Hematopoietic multipotent progenitor cell treated with erythropoietin and hydrocortisone succinate and interleukin-3 and kit ligand, for 17 days (in vitro differentiated cells): ENCODE measurements around the gene CFAP91.
"Not testable (repeated sequence)": the region's sequence is repeated elsewhere in the genome, so short reads cannot be mapped to it uniquely, and the experiment has no call there.

Source experiments
- DNase-seq: peaks from one replicate; pipeline ENCODE4 v3.0.0-alpha.2; 2015; ENCODE audit warnings: low spot score

CFAP91 gene

DNA sequence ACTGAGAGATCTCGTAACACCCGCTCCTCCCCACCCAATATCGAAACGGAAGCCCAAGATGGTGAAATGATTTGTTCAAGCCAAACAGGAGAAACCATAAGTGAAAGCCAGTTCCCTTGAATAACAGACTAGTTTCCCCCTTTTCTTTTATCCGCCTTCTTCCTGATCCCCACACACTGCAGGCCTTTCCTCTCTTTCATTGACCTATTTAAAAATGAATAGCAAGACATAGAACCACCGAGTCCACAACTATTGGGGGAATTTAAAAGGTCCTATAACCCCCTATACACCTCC lies 25.2 kb upstream of the CFAP91 start:
- no peak for DNase-seq

DNA sequence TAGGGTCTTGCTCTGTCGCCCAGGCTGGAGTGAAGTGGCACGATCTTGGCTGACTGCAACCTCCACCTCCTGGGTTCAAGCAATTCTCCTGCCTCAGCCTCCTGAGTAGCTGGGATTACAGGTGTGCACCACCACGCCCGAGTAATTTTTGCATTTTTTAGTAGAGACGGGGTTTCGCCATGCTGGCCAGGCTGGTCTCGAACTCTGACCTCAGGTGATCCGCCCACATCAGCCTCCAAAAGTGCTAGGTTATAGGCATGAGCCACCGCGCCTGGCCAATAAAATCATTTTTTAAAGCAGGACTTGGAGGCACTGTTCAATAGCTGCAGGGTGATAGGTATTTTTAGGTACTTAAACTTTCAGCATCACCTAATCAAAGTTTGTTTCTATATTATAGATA lies 24.6 kb upstream of the CFAP91 start:
- DNase-seq, result not testable (repeated sequence)

DNA sequence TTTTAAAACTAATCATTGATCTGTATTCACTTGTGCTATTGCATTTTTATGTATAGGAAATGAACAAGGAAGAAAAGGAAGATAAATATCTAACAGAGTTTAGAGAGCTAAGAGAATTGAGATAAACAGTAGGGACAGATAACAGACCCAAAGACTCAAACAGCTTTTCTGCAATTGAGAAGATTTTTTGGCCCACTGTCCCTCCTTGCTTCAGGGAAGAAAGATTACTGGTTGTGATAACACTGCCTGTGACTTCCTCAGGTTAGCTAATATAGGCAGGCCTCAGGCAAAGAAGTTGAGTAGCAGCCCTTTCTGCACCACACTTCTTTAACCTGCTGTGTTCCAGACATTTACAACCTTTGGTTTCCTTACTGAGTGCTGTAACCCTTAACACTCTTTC lies 22.9 kb upstream of the CFAP91 start:
- no peak for DNase-seq

DNA sequence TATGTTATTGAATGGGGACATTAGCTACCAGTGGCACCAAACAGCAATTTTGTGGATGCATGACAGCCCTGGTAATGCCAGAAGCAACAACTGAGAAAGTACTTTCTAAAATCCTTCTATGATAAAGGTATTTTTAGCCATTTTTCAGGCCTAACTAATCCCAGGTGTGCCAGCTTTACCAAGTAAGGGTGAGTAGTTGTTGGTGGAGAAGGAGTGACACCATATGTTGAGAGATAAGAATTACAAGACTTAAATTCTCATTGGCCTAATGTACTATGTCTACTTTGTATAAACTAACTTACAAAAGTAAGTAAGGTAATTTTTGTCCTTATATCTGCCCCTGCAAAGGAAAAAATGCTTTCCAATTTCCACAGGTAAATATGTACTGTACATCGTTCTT lies 21.5 kb upstream of the CFAP91 start:
- DNase-seq, result peak; percentile 38

DNA sequence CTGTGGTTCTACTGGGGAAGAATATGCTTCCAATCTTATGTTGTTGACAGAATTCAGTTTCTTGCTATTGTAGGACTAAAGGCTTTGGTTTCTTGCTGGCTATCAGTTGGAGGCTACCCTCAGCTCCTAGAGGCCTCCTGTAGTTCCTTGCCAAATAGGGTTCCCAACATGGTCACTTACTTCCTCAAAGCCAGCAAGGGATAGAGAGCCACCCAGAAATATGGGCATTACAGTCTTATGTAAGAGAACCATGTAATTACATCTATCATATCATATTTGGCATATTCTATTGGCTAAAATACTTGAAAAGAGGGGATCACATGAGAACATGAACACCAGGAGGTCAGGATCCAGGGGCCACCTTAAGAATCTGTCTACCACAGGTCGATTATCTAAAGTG lies 19.4 kb upstream of the CFAP91 start:
- DNase-seq, result no peak

DNA sequence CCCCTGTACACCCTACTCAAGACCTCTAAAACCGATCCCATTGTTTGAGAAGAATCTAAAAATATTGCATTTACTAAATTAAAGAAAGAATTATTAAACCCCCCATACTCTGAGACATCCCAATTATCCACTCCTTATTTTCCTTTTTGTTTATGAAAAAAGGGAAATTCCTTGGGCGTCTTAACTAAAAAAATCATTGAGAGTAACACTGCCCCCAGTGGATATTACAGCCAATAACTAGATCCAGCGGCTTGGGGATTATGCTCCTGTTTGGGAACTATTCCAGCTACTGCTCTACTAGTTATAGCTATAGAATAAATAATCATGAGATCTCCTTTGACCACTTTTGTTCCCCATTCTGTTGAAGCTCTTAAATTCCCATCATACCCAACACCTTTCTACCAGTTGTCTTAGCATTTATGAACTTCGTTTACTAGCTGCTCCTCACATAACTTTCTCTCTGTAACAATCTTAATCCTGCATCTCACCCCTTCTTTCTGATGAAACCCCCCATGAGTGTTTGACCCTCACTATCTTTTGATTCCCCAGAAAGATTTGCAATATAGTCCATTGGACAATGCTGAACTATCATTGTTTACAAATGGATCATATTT lies 12.7 kb upstream of the CFAP91 start:
- DNase-seq, result no peak

DNA sequence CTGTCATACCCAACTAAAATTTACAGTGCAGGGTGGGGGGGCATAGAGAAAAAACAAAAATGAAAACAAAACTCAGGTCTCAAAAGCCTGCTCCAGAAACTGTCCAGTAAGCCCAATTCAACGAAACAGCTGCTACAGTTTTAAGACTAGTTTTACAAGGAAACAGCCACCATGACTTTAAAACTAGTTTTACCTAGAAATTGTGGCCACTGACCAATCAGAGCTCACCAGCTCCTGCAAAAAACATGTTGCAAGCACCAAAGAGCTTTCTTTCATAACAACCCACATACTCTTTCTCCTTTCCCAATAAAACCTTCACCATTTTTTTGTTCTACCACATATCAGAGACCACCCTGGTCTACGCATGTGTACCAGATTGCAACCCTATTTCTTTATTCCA lies 7.3 kb upstream of the CFAP91 start:
- DNase-seq, result no peak

DNA sequence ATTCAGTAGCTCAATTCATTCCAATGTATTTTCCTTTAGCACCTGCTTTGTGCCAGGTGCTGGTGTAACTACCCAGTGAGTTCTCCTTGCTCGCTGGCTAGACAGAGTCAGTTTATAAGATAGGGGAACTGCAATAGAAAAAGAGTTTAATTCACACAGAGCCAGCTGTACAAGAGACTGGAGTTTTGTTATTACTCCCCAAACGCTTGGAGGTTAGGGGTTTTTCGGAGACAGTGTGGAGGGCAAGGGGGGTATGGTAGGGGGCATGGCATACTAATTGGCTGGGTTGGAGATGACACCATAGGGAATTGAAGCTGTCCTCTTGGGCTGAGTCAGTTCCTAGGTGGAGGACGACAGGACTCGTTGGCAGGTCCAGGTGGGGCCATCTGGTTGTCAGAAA lies 5.4 kb upstream of the CFAP91 start:
- no peak for DNase-seq

DNA sequence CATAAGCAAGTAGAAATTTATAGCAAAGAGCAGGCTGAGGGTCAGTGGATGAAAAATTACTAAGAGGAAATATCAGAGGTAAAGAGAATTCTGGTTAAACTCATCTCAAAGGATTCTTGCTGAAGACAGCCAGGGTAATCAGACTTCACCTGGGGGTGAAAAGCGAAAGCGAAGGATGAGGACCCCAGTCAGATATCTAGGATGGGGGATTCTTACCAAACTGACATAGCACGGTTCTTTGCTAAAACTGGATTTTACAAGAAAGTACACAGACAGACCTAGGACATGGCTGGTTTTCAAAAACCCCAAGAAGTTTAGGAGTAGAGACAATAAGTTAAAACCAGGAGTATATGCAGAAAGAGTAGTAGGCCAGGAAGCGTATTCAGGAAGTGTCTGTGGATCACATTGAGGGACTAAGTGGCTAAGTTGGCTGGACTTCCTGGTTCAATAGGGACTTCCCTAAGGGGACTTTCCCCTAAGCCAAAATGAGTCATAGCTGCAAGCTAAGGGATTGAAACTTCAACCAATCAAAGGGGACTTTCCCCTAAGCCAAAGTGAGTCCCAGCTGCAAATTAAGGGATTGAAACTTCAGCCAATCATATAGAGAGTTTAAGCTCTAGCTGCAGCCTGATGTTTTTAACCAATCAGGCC lies 2.4 kb upstream of the CFAP91 start:
- no peak for DNase-seq

DNA sequence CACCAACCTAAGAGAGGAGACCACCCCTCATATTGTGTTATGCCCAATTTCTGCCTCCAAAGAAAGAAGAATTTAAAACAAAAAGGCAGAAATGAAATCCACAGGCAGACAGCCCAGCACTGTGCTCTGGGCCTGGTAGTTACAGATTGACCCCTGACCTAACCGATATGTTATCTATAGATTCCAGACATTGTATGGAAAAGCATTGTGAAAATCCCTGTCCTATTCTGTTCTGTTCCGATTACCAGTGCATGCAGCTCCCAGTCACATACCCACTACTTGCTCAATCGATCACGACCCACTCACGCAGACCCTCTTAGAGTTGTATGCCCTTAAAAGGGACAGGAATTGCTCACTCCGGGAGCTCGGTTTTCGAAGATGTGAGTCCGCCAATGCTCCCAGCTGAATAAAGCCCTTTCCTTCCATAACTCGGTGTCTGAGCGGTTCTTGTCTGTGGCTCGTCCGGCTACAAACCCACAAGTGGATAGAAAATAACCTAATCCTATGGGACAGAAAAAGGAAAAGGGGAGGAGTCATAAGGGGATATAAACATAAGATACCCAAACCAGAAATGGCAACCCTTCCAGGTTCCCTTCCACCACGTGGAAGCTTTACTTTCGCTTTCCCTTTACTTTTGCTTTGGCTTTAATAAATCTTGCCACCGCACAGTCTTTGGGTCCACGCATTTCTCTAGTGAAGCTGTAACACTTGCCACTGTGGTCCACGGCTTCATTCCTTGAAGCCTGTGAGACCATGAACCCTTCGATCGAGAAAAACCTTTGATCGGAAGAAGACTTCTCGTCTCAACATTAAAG lies 1.7 kb upstream of the CFAP91 start:
- DNase-seq, result no peak

DNA sequence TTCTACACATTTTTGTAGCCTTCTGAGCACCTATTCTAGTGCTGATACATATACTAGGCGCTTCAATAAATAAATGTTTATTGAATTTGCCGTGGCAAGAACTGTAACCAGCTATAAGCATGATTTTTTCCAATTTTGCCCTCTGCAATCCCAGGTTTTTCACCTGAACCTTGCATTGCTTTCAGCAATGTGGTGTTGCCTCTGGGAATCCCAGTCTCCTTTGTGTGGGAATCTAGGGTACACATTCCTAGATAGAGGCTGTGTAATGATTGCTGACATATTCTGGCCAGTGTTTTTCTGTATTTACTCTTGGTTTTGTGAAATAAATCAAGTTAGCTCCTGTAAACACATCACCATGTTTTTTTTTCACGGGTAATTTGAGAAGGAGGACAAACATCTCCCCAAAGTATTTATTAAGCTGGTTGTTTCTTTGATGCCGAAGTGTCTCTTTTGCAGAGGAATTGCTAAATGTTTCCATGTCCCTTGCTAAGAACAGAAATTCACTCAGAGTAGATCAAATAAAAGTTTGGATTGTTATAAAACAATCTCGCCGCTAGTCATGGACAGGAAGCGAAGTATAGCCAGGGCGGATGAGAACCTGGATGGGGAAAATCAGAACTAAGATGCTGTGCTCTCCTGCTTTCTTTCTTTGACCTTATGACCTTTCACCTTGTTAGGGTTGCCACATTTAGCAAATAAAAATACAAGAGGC lies 1.2 kb downstream of the CFAP91 start:
- DNase-seq, result no peak

DNA sequence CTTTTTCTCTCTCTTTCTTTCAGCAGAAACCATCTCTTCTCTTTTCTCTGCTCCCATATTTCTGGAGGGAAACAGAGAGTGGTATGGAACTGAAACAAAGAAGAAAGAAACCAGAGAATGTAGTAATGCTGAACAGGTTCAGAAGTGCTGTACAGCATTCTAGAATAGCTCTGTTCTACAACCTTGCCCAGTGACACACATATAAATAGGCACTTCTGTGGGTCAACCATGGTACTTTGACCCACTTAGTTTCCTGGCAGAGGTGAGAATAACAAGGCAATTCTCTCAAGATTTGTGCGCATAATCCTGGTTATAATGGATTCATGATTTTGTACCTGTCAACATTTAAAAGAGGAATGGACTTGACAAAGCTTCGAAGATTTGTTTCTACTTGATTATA lies 12.3 kb downstream of the CFAP91 start:
- DNase-seq, result no peak

DNA sequence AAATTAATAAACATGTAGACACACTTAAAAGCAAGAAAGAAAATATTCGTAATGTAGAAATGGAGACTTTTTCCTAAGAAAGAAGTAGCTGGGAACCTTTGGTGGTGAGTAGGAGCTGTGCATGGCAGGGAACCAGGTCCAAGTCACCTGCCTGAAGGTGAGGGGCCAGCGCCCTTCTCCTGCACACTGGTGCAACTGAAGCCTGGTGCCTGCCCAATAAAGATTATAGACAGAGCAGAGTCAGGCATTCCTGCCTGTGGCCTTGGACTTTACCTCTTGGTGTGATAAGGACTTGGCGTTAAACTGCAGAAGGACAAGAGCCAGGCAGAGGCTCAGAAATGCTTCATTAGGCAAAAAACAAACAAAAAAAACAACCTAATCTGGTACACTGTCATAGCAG lies 14.2 kb downstream of the CFAP91 start:
- DNase-seq, result no peak

DNA sequence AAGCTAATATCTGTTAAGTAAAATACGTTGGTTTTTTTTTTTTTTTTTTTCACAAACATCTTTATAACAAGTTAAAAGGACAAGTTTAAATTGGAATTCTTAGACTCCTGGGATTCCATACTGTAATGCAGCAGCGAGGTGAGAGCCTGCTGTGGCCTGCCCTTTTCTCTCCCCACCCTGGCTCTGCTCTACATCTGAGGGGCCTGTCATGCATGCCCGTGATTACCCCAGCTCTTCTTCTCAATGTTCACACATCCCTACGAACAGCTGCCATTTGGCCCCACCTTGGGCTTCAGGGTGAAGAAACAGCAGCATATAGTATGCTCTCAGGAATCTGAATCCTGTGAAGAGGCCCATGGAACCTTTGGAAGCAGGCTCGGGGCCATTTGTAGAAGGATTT lies 14.7 kb downstream of the CFAP91 start:
- DNase-seq, result no peak

DNA sequence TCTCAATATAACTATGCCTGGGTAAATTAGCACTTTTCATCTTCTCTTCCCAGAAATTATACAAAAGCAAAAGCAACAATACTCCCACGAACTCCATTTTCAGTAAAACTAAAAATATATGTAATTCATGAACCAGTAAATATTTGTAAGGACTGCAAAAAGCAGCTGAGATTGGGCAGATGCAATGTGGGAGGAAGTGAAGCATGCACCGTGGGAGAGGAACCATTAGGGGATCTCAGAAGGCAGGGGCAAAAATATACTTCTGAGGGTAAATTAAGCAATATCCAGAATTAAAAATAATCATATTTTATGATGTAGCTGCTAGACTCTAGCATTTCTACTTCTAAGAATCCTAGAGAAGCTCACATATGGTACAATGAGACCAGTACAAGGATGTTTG lies 20.2 kb downstream of the CFAP91 start:
- no peak for DNase-seq

DNA sequence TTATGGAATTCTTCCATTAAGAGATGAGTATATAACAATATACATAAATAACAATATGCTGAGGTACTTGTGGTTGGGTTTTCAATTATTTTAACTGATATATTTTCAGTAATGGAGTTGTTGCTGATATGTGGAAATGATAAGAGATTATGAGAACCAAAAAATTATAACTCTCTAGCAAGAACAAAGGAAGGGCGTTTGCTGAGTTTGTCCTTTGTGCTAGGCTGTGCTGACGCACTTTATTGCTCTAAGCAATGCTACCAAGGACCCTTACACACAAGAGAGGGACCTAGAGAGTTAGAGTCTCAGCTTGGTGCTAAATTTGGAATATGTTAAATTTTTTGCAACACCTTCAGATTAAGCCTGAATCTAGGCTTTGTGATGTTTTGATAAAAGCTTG lies 24.1 kb downstream of the CFAP91 start:
- no peak for DNase-seq

DNA sequence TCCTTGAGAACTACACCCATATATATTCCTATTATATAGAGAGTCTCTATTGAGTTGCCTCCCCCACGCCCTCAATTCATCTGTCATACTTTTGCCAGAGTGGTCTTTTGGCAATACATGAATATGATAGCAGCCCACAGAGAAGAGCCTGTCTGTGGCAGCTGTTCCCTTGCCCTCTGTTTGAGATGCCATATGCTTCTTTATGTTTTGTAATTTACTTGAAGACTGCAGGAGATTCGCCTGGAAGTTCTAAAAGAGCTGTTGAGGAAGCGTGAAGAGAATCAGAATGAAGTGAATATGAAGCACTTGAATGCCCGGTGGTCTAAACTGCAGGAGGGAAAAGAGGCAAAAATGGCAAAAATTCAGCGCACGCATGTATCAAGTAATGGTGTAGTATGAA lies 27.2 kb downstream of the CFAP91 start:
- DNase-seq, result no peak

DNA sequence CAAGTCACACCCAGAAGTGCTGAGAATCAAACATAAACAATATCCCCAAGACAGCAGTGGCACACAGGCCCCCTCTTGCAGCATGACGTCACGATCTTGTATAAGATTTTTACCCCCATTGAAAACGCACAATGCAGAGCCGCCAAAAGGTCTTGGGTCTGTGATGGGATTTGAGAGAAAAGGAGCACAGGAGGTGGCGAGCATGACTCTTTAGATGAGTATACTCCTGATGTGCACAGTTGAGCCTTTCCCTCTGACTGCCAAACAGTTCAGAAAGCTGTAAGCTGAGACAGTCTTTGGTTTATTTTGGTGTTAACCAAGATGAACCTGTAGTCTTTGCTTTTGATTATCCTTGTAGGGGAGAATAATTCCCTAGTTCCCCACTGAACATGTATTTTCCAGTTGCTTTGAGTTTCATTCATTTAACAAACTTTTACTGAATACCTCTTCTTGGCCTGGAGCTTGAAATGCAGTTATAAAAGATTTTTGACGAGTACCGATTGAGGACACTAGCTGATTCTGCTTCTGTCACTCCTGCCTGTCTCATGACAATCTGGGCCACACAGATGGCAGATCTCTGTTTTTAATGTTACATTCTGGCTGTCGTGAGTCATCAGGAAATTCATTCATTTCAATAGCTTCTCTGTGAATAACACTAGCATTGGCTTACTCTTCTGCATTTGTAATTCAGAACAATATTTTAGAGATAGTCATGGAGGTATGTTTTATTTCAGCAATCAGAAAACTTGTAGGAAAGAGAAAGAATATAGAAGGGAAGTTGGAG lies 28.9 kb downstream of the CFAP91 start:
- no peak for DNase-seq

DNA sequence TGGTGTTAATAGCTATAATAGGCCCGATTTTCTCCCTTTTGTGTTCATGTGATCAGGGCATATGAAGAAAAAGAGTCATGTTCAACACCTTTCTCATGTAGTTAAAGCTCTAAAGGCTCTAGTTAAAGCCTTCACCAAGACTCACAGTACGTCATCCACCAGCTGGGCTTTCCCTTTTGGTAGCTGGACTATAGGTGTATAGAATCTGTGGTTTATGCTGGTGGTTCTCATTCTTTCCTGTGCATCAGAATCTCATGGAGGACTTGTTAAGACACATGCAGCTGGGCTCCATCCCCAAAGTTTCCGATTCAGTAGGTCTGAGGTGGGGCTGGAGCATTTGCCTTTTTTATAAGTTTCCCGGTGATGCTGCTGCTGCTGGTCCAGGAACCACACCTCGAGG lies 31.0 kb downstream of the CFAP91 start:
- DNase-seq, result no peak

DNA sequence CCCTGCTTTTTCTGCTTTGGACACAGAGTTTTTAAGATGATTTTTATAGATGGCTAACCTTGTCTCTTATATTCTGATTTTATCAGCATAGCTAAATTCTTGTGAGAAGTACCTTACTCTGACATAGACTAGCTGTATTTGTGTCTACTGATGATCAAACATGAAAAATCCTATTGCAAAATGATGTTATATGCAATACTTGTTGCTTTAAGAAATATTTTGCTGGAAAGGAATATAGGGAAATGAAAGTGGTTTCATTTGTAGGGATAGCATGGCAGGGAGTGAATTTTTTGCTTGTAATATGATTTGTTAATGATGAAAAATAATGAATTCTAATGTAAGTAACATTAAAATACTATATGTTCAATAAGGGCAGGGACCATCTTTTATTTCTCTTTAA lies 35.9 kb downstream of the CFAP91 start:
- no peak for DNase-seq

DNA sequence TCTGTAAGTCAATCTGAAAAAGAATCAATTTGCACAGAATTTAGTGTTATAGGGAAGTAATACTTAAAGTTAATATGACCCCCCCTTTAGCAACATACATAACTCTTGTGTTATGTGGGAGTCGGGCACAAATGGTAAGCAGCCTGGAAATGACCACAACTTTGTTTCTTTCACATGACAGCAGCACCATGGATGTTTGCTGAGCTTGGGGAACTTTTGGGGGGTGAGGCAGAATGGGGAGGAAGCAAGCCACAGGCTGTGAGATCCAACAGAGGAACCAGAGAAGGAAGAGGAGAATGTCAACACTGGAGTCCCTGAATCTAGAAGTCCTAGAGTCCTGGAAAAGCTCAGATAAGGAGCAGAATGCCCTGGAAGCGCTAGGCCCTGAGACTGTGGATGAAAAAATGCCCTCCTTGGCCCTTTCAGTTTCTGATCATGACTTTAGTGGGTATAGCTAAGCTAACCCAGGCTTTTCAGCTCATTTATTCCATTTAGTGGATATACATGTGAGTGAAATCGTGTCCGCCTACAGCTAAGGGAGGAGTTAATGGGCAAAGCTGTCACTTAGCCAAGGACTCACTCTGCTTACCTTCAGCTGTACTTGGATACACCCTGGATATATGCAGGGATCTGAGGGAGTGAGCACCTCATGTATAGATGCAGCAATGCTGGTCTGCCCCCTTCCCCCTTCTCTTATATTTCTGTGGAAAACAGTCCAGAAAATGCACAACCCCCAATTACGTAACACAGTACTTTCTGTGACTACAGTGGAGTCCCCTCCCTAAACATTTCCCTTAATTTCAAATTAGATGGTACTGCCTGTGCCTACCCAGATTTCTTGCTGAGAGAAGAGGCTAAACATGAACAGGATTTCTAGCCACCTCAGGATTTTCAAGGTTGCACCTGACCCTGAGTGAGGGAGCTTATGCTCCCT lies 39.1 kb downstream of the CFAP91 start:
- DNase-seq, result no peak
